ENCODE data around the gene MAP1LC3B.
"Not testable (repeated sequence)": the region's sequence is repeated elsewhere in the genome, so short reads cannot be mapped to it uniquely, and the experiment has no call there.

Gene MAP1LC3B

DNA sequence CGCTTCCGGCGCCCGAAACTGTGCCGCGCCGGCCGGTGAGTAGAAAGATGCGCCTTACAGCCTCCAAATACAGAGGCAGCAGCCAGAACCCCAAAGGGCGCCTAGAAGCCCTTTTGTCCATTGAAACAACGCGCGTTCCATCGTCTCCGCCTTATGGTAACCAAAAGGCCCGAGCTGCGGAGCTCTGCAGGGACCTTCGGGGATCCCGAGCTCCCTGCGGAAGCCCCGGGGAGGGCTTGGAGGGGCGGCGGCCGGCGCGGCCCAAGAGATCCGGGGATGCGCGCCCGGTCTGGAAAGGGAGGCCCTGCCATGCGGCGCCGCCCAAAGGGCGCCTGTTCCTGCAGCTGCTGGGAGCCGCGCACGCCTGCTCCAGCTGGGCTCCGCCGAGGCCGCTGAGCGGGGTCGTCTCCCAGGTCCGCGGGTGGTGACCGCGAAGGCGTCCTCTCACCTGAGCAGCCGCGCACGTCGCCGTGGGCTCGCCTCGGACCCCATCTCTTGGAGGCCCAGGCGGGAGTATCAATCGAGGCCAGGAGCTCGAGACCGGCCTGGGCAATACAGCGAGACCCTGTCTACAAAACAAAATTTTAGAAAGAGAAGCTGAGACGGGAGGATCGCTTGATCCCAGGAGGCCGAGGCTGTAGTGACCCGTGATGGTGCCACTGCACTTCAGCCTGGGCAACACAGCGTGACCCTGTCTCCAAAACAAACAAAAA lies 7.8 kb upstream of the MAP1LC3B start (continued):
- TF ChIP-seq, protein P1, sequence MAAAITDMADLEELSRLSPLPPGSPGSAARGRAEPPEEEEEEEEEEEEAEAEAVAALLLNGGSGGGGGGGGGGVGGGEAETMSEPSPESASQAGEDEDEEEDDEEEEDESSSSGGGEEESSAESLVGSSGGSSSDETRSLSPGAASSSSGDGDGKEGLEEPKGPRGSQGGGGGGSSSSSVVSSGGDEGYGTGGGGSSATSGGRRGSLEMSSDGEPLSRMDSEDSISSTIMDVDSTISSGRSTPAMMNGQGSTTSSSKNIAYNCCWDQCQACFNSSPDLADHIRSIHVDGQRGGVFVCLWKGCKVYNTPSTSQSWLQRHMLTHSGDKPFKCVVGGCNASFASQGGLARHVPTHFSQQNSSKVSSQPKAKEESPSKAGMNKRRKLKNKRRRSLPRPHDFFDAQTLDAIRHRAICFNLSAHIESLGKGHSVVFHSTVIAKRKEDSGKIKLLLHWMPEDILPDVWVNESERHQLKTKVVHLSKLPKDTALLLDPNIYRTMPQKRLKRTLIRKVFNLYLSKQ (tag by site-specific recombination; IDR thresholded peaks at IDR 0.05; ENCODE audit: borderline replicate concordance): no peak
- TF ChIP-seq, protein P2, sequence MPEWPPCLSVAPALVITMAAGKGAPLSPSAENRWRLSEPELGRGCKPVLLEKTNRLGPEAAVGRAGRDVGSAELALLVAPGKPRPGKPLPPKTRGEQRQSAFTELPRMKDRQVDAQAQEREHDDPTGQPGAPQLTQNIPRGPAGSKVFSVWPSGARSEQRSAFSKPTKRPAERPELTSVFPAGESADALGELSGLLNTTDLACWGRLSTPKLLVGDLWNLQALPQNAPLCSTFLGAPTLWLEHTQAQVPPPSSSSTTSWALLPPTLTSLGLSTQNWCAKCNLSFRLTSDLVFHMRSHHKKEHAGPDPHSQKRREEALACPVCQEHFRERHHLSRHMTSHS (tag by site-specific recombination; IDR thresholded peaks at IDR 0.05): no peak
- TF ChIP-seq ZNF830 (tag by site-specific recombination; IDR thresholded peaks at IDR 0.05; ENCODE audit: low read depth): no peak
- TF ChIP-seq ZNF335 (tag by site-specific recombination; conservative IDR thresholded peaks at IDR 0.05): peak; percentile 96
- no peak for TF ChIP-seq ZNF157 (tag by site-specific recombination; IDR thresholded peaks at IDR 0.05)

DNA sequence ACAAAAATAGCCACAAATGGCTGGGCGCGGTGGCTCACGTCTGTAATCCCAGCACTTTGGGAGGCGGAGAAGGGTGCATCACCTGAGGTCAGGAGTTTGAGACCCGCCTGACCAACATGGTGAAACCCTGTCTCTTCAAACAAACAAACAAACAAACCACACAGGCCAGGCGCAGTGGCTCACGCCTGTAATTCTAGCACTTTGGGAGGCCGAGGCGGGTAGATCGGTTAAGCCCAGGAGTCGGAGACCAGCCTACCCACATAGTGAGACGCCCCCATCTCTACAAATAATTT lies 7.3 kb upstream of the MAP1LC3B start:
- CTCF ChIA-PET: interaction anchor here (0.6 kb wide), 2 partner anchors 722 to 1373 kb away, joined by 3 to 4 read pairs; no protein-coding TSS in a partner anchor
- POLR2A ChIA-PET: interaction anchor here (1.4 to 2.4 kb wide), 3 partner anchors 9 to 69 kb away, joined by 6 to 25 read pairs (median 23); partner anchors contain the start of gene C16orf95
- H3K4me3 ChIP-seq (ENCODE audit: low read depth, low read length): peak overlapping the region; percentile 53; the same call in 1 of the 2 replicates

DNA sequence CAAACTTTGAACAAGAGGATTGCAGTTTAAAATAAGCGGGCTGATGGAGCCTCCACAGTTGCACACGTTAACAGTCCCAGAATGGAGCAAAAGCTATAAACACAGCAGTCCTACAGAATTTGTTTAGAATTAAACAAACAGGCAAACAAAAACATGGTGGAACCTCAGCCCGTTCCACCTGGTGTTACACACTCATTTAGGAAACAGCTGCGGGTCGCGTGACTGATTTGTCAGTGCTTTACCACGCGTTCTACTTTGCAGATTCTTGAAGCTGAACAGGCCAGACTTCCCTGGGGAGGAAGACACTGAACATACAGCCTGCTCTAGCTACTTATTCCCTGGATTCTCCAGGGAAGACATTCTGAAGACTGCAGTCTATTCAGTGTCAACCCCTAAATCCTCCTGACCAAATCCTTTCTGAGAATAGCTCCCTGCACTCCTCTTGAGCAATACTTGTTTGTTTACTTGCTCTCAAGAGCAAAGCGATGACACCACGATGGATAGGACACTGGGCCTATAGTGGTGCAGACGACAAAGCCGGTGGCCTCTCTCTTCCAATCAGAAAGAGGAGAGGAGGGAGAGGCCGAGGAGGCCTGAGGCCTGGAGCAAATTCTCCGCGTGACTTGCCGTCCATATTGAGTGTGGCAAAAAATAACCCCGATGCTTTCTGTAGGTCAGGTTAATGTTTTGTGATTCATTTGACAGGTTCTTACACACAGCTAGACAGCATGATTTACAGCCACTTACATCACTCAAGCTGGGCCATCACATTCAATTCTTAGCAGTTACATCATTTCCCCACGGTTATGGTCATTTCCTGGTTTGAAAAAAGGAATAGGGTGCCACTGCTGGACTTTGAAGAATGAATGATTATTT lies 4.0 kb upstream of the MAP1LC3B start:
- no peaks in the 10 kb centered on the region for H3K36me3 ChIP-seq (ENCODE audit: control insufficient read depth in 2 of 2, insufficient read depth in 1 of 2, low read length in 2 of 2)
- ChIA-PET POLR2A (interaction anchor here (0.6 to 1.6 kb wide), 7 partner anchors 13 to 248 kb away, joined by 3 to 14 read pairs (median 3); partner anchors contain the start of gene C16orf95), CTCF (interaction anchor here (0.6 to 1.9 kb wide), 5 partner anchors 15 to 248 kb away, joined by 3 to 8 read pairs (median 3); no protein-coding TSS in a partner anchor)
- H3K27ac ChIP-seq (ENCODE audit: extremely low read depth, low read depth, low read length): peak overlapping the region; percentile 27
- H3K4me3 ChIP-seq (ENCODE audit: low read depth, low read length): no peak overlapping the region
- H3K4me1 ChIP-seq (ENCODE audit: control insufficient read depth, insufficient read depth, low read length): no peaks in the 10 kb centered on the region
- no peaks in the 10 kb centered on the region for H3K9me3 ChIP-seq (ENCODE audit: control insufficient read depth, insufficient read depth, low read depth, low read length)
- no peak for TF ChIP-seq EGR2 (tag by site-specific recombination; IDR thresholded peaks at IDR 0.05; ENCODE audit: low read depth)
- peak; percentile 67; the same call in 1 of the 2 replicates for TF ChIP-seq ZSCAN30 (tag by site-specific recombination; IDR thresholded peaks at IDR 0.05)
- TF ChIP-seq ZNF341 (tag by site-specific recombination; IDR thresholded peaks at IDR 0.05; ENCODE audit: low read depth): peak; percentile 56; the same call in 1 of the 2 replicates
- TF ChIP-seq ZNF670 (tag by site-specific recombination; IDR thresholded peaks at IDR 0.05; ENCODE audit: low read depth): no peak
- TF ChIP-seq, protein P3, sequence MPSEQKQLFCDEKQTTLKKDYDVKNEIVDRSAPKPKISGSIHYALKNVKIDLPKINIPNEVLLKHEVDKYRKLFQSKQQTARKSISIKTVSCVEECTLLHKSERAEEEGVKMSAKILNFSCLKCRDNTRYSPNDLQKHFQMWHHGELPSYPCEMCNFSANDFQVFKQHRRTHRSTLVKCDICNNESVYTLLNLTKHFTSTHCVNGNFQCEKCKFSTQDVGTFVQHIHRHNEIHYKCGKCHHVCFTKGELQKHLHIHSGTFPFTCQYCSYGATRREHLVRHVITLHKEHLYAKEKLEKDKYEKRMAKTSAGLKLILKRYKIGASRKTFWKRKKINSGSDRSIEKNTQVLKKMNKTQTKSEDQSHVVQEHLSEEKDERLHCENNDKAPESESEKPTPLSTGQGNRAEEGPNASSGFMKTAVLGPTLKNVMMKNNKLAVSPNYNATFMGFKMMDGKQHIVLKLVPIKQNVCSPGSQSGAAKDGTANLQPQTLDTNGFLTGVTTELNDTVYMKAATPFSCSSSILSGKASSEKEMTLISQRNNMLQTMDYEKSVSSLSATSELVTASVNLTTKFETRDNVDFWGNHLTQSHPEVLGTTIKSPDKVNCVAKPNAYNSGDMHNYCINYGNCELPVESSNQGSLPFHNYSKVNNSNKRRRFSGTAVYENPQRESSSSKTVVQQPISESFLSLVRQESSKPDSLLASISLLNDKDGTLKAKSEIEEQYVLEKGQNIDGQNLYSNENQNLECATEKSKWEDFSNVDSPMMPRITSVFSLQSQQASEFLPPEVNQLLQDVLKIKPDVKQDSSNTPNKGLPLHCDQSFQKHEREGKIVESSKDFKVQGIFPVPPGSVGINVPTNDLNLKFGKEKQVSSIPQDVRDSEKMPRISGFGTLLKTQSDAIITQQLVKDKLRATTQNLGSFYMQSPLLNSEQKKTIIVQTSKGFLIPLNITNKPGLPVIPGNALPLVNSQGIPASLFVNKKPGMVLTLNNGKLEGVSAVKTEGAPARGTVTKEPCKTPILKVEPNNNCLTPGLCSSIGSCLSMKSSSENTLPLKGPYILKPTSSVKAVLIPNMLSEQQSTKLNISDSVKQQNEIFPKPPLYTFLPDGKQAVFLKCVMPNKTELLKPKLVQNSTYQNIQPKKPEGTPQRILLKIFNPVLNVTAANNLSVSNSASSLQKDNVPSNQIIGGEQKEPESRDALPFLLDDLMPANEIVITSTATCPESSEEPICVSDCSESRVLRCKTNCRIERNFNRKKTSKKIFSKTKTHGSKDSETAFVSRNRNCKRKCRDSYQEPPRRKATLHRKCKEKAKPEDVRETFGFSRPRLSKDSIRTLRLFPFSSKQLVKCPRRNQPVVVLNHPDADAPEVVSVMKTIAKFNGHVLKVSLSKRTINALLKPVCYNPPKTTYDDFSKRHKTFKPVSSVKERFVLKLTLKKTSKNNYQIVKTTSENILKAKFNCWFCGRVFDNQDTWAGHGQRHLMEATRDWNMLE (tag by site-specific recombination; conservative IDR thresholded peaks at IDR 0.05; ENCODE audit: low read depth): peak; percentile 58
- TF ChIP-seq RBAK (tag by site-specific recombination; IDR thresholded peaks at IDR 0.05): no peak
- TF ChIP-seq, protein P4, sequence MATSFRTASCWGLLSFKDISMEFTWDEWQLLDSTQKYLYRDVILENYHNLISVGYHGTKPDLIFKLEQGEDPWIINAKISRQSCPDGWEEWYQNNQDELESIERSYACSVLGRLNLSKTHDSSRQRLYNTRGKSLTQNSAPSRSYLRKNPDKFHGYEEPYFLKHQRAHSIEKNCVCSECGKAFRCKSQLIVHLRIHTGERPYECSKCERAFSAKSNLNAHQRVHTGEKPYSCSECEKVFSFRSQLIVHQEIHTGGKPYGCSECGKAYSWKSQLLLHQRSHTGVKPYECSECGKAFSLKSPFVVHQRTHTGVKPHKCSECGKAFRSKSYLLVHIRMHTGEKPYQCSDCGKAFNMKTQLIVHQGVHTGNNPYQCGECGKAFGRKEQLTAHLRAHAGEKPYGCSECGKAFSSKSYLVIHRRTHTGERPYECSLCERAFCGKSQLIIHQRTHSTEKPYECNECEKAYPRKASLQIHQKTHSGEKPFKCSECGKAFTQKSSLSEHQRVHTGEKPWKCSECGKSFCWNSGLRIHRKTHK (tag by site-specific recombination; IDR thresholded peaks at IDR 0.05): no peak
- TF ChIP-seq ZFP3 (tag by site-specific recombination; IDR thresholded peaks at IDR 0.05; ENCODE audit: low read depth): no peak
- no peak for TF ChIP-seq ZNF221 (tag by site-specific recombination; IDR thresholded peaks at IDR 0.05; ENCODE audit: borderline replicate concordance)
- TF ChIP-seq PRDM1 (tag by site-specific recombination; IDR thresholded peaks at IDR 0.05): no peak; the same call in 1 of the 2 replicates
- no peak for TF ChIP-seq ZNF571 (tag by site-specific recombination; IDR thresholded peaks at IDR 0.05)
- peak; percentile 89 for TF ChIP-seq TRIM28 (IDR thresholded peaks at IDR 0.05; ENCODE audit: borderline replicate concordance, low read length)
- TF ChIP-seq ZNF311 (tag by site-specific recombination; IDR thresholded peaks at IDR 0.05; ENCODE audit: borderline replicate concordance): no peak
- peak; percentile 25; the same call in 1 of the 2 replicates for TF ChIP-seq OSR2 (tag by site-specific recombination; IDR thresholded peaks at IDR 0.05)
- TF ChIP-seq ZNF664 (tag by site-specific recombination; IDR thresholded peaks at IDR 0.05): no peak
- TF ChIP-seq ZNF114 (tag by site-specific recombination; IDR thresholded peaks at IDR 0.05): no peak
- TF ChIP-seq ZSCAN16 (tag by site-specific recombination; IDR thresholded peaks at IDR 0.05): no peak

More for the DNA sequence above, 7.3 kb upstream of the MAP1LC3B start:
- not testable (repeated sequence) for H3K4me1 ChIP-seq (ENCODE audit: control insufficient read depth, insufficient read depth, low read length); H3K9me3 ChIP-seq (ENCODE audit: control insufficient read depth, insufficient read depth, low read depth, low read length); H3K36me3 ChIP-seq (ENCODE audit: control insufficient read depth in 2 of 2, insufficient read depth in 1 of 2, low read length in 2 of 2)
- peak; percentile 67 for TF ChIP-seq ZNF121 (tag by site-specific recombination; IDR thresholded peaks at IDR 0.05)
- peak overlapping the region; percentile 82 for H3K27ac ChIP-seq (ENCODE audit: extremely low read depth, low read depth, low read length)
